ENCODE data around the gene GJD4.

GJD4 gene

GRCh38 chr10:35632027-35632426 lies 26.9 kb downstream of the GJD4 start:
- DNase-seq: no peak

- DNase-seq: no peak
Measured at GRCh38 chr10:35633006-35633980, 28.2 kb downstream of the GJD4 start.

- no peak for DNase-seq
Measured at GRCh38 chr10:35635576-35635975, 30.4 kb downstream of the GJD4 start.

DNA sequence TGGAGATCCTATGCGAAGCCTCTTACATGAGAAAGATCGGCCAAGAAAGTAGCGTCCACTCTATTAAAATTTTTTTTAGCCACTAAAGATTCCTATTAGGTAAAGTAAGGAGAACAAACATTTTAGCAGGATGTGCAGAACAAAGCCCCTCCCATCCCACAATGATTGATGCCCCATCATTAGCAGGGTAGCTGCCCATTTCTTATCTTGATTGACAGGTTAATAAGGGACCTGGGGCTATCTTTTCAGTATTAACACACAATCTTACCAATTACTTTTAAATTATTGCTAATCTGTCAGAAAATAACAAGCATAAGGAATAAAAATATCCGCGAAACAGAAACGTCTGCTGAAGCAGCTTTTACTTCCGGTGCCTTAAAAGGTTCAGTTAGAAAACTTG lies 31.8 kb downstream of the GJD4 start:
- DNase-seq: no peak

- no peak for DNase-seq
Measured at GRCh38 chr10:35637462-35637861, 32.3 kb downstream of the GJD4 start.

GRCh38 chr10:35638101-35638500 lies 33.0 kb downstream of the GJD4 start:
- DNase-seq: no peak

- no peak for DNase-seq
Measured at GRCh38 chr10:35639021-35639727, 34.0 kb downstream of the GJD4 start.

- no peak for DNase-seq
Measured at GRCh38 chr10:35639728-35640401, 34.7 kb downstream of the GJD4 start.

GRCh38 chr10:35640474-35640873 lies 35.3 kb downstream of the GJD4 start:
- DNase-seq: no peak

DNA sequence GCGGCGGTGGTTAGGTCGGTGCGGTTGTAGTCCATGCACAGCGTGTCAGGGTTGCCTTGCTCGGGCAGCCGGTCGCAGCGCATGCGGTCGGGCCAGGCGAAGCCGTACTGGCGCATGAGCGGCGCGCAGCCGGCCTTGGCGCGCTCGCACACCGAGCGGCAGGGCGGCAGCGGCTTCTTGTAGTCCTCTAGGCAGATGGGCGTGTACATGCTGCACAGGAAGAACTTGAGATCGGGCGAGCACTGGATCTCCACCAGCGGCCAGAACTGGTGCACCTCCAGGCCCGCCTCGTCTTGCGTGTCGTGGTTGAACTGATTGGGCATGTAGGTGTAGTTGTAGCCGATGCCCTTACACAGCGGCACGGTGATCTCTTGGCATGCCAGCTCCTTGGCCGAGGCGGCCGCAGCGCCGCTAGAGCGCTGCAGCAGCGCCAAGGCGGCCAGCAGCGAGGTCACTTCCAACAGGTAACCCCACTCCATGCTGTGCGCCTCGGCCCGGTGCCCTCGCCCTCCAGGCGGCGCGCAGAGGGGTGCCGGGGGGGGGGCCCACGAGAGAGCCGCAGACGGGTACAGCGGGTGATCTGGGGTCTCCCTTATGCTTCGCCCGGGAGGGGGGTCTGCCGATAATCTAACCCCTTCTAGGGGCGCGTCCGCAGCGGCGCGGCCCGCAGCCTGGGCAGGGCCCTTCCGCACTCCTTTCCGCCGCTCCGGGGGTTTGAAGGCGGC lies 36.0 kb downstream of the GJD4 start:
- peak; percentile 17 for DNase-seq

GRCh38 chr10:35641676-35642034 lies 36.5 kb downstream of the GJD4 start:
- no peak for DNase-seq

DNA sequence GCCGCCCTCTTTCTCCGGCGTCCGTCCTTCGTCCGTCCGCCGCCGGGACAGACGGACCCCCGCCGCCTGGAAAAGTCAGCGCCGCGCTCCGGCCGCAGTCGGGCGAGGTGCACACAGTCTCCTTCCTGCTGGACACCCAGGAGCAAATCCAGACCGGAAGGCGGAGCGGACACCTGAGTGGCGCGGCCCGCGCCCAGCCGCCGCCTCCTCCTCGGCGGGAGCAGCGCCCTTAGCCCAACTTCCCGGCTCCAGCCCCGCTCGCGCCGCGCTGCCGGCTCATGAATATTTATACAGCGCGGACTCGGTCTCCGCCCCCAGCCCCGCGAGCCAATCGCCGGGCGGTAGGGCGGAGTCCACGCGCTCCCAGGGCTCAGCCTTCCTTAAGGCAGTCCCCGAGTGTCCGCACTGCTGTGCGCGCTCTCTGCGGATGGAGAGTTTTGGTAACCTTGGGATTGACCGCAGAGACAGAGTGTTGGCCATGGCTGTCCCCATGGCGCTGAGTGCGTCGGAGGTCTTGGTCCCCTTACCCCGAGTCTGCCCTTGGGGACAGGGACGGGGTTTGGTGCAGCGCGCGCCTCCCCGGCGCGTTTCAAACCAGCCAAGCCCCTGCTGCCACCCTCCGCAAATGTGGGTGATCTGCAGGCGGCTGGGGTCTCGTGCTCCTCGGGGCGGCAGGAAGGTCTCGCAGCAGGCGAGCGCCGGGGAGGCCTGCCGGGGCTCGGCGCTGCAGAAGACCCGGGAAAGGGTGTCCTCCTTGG lies 37.1 kb downstream of the GJD4 start, which contains the start of gene FZD8:
Gene FZD8, minus strand, starts transcription at position 262 of the 758 bp plus-strand sequence. CDS start 867 bp downstream, outside the sequence.
- peak; percentile 58 for DNase-seq

DNA sequence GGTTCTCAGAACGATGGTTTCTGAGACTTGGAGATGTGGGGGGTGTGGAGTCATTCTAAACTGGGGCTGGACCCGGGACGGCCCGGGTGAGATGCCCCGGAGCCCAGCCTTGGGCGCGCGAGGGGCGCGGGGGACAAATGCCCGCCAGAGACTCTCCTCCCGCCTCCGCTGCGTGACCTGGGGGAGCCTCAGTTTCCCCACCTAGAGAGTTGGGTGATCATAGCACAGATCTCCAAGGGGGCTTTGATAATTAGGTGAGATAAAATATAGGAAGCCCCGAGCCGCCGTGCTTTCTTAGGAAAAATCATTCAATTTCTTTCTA lies 37.6 kb downstream of the GJD4 start:
- no peak for DNase-seq

DNA sequence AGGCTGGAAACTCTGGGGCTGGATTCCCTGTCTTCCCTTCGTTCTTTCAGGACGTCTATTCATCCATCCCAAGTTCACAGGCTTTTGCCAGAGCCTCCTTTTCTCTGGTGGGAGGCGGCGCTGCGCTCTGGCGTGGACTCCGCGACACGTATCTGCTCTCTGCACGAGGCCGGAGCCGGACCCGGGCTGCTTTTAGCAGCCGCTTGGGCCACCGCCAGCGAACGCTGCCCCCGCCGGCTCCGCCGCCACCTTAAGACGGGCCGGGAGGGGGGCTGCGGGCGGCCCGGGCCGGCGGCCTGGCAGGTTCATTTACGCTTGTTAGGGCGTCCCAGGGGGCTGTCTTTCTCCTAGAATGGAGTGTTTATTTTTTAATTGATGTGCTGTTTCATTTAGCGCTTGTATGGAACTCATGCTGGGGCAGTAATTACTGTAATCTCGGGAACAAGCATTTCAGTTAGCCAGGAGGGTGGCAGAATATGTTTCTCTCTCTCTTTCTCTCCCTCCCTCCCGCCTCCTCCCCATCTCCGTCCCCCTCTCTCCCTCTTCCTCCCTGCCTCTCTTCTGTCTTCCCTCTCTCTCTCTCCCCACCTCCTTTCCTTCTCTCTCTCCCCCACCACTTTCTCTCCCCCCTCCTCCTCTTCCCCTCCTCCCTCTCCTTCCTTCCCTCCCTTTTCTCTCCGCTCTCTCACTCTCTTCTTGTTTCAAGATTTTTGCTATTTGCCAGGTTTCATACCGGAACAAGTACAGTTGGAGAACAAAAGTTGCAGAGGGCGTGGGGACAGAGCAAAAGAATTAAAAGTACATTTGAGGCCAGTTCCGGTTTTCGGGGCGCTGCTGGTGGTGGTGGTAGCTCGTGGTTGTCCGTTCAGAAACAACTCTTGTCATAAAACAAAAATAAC lies 38.3 kb downstream of the GJD4 start:
- DNase-seq: no peak

DNA sequence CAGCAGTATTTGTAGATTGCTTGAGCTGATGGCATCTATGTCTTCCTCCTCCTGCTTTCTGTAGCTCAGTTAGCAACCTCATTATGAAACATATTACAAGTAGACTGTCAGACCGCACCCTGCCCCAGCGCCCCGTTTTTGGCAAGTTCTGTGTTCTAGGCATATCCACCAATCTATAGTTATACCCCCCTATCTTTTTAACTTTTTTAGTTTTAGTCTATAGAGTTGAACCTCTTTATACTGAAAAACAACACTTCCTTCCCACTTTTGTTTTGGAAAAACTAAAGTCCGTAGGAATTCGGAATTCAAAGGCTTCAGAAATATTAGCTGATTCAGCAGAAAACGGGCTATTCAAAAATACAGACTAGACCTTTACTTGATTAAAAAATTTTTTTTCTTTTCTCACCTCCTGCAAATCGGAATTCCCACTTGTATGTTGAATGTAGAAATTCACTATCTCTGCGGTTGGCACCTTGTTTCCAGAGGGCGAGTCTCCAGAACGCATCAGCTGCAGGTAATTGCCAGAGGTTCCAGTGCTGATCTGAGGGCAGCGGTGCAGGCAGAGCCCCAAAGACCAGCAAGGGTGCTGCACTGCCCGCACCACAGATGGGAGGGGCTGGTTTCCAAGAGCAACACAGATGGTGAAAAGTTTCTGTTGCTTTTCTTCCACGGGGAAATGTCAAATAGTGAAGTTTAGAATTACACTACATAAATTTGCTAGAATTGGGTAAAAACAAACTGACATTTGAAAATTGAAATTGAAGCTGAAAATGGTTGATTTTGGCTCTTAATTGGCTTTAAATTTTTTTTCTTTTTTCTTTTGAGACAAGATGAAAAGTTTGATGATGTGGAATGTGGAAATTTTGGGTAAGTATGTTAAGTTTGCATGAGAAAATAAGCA lies 39.2 kb downstream of the GJD4 start:
- DNase-seq: no peak

GRCh38 chr10:35650894-35651293 lies 45.8 kb downstream of the GJD4 start:
- no peak for DNase-seq

- no peak for DNase-seq
Measured at GRCh38 chr10:35652824-35653223, 47.7 kb downstream of the GJD4 start.

GRCh38 chr10:35657621-35658020 lies 52.5 kb downstream of the GJD4 start:
- no peak for DNase-seq
